Activated CD4-positive, alpha-beta T cell treated with anti-CD3 and anti-CD28 coated beads, Interleukin-2, amount 50 U/mL, for 48 hours (primary cell): ENCODE data around the gene STXBP2.

Experiments
- DNase-seq, 2 experiments: peaks; one replicate each; pipeline ENCODE4 v3.0.0-alpha.2; 2020

The STXBP2 gene

GRCh38 chr19:7657131-7657751, 20.3 kb downstream of the STXBP2 start:
- peak; percentile 36 to 44 for DNase-seq

- DNase-seq: peak; percentile 25 to 43
Measured at GRCh38 chr19:7658219-7658686, 21.3 kb downstream of the STXBP2 start.

DNA sequence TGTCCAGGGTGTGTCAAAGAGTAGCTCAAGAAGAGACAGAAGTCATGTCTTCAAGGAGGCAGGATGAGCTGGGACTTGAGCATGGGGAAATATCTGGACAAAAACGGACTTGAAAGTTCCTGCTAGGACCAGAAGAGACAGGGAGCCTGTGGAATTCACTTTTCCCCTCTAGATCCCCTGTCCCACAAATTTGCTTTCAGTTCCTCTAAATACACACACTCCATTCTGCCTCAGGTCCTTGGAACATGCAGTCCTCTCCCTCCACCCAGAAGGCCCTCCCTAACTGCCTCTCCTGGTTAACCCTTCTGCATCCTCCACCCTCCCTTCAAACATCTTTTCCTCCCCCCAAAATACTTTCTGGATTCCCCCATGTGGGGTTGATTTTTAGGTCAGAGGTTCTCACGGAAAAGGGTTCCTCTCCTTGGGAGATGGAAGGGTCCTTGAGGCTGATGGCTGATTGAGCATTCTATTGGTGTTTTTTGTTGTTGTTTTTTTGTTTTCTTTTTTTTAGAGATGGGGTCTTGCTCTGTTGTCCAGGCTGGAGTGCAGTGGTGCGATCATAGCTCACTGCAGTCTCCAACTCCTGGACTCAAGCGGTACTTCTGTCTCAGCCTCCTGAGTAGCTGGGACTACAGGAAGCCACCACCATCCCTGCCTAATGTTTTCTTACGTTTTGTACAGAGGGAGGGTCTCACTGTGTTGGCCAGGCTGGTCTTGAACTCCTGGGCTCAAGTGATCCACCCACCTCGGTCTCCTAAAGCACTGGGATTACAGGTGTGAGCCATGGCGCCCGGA, 25.0 kb downstream of the STXBP2 start:
- DNase-seq: no peak

DNA sequence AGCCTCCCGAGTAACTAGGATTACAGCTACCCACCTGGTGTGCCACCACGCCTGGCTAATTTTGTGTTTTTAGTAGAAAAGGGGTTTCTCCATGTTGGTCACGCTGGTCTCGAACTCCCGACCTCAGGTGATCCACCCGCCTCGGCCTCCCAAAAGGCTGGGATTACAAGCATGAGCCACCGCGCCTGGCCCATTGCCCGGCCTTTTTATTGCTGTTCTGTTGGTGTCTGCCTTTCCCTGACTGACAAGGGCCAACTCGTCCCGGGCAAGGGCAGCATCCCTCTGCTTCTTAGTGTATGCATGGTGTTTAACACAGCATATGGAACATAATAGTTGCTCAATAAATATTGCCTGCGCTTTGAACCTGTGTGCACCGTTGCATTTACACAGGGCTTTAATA, 25.7 kb downstream of the STXBP2 start:
- DNase-seq: no peak

DNA sequence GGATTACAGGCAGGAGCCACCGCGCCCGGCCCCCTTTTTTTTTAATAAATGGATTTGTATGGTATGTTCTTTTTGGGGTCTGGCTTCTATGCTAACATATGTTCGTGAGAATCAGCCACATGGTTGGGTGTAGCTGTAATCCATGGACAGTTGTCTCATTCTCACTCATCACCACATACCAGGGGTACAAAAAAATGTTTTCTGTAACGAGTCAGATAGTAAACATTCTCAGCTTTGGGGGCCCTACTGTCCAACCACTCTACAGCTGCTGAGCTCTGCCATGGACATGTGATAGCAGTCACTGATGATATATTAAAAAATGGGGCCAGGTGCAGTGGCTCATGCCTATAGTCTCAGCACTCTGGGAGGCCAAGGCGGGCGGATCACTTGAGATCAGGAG, 26.8 kb downstream of the STXBP2 start:
- DNase-seq: no peak

DNA sequence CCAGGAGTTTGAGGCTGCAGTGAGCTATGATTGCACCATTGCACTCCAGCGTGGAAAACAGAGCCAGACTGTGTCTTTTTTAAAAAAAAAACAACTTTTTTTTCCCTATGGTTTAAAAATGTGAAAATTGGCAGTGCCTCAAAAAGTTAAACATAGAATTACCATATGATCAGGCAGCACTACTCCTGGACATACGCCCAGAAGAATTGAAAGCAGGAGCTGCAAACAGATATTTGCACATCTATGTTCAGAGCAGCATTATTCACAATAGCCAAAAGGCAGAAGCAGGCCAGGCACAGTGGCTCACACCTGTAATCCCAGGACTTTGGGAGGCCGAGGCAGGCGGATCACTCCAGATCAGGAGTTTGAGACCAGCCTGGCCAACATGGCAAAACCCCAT, 28.2 kb downstream of the STXBP2 start:
- DNase-seq: no peak

DNA sequence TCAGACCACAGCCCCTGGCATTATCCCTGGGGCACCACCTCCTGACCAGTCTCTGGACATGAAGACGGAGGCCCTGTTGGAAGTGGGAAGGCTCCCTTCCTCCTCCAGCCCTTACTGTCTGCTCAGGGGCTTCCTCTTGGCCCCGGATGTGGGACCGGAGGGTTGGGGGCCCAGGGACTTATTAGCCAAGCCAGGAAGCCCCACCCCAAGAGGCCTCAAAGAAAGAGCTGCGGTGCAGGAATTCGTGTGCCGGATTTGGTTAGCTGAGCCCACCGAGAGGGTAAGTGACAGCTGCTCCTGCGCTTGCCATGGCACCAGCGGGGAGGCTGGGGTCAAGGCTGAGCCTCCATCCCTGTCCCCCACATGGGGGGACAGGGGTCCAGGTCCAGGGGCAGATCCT, 31.9 kb downstream of the STXBP2 start, which contains the start of gene RETN:
TSS of gene RETN (plus strand) at position 208 of the 400 bp plus-strand sequence. CDS start 278 bp downstream, outside the sequence.
- DNase-seq: no peak

GRCh38 chr19:7669641-7670040, 32.7 kb downstream of the STXBP2 start:
- DNase-seq: no peak

- no peak for DNase-seq
Measured at GRCh38 chr19:7670150-7670783, 33.4 kb downstream of the STXBP2 start.

GRCh38 chr19:7670790-7671189, 33.9 kb downstream of the STXBP2 start:
- no peak for DNase-seq

DNA sequence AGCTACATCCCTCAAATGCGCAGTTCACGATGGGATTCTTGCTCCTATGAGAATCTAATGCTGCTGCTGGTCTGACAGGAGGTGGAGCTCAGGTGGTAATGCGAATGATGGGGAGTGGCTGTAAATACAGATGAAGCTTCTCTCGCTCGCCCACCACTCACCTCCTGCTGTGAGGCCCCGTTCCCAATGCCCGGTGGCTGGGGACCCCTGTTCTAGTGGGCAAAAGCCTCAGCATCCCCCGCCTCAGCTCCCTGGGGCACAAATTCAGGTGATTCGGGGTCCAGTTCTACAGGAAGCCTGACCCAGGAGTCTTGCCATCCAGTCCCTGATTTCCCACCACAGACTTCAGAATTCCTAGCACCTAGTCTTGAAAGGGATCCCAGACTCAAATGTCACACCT, 35.6 kb downstream of the STXBP2 start:
- DNase-seq: no peak

DNA sequence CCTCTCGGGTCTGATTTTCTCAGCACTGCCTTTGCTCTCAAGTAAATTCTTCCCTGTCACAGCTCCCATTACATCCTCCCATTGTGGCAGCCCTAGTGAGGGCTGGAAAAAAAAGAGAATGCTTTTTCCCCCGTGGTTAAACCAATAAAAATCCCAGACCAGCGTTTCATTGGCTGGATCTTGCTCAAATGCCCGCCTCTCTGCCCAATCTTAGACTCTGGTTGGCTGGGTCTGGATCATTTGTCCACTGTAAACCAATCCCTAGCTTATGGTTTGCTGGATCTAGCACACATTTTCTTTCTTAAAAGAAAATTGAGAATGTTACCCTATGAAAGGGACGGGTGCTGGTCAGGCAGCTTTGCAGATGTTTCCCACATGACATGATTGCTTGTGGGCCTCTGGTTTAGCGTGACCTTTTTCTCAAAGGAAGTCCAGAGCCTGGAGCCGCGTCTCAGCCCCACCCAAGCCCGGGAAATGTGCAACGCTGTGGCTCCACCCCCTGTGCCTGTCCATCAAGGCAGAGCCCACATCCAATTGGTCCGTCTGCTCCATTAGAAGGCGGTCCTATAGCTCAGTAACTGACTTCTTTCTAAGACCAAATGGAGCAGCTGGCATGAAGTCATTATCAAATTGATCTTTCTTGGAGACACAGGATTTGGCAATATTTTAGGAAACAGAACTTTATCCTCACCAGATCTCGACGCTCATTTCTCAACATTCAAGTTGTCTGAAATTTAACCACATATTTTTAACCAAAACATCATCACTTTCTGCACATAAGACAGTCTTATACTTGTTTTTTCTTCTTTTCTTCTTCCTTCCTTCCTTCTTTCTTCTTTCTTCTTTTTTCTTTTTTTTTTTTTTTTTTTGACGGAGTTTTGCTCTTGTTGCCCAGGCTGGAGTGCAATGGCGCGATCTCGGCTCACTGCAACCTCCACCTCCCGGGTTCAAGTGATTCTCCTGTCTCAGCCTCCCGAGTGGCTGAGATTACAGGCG, 37.4 kb downstream of the STXBP2 start:
- DNase-seq: peak; percentile 46 to 53

GRCh38 chr19:7676376-7676775, 39.5 kb downstream of the STXBP2 start:
- DNase-seq: no peak

GRCh38 chr19:7676854-7677253, 39.9 kb downstream of the STXBP2 start, which contains the start of gene MCEMP1:
Gene MCEMP1, plus strand, starts transcription at chr19:7677090. Its CDS starts 31 bp downstream, at chr19:7677121.
- DNase-seq: no peak

DNA sequence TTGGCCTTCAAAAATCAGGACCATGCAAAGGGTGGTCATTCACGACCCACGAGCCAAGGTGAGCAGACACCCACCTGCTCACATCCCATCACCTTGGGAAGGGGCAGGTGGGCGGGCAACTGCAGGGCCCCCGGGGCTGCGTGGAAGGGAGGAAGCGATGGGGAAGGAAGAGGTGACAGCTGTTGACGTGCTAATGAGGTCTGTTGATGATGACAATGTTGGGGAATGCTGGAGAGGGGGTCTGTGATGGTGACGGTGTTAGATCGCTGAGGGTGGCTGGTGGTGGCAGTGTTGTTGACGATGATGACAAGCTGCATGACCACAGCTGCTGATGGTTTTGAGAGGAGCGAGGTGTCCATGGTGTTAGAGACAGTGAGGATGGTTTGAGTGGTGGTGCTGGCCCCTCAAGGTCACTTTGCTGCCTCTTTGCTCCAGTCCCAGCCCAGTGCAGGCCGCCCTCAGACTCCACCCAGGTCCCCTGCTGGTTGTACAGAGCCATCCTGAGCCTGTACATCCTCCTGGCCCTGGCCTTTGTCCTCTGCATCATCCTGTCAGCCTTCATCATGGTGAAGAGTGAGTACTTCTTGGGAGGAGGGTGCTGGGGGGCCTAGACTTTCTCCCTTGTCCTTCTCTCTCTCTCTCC, 40.9 kb downstream of the STXBP2 start:
- DNase-seq: no peak

DNA sequence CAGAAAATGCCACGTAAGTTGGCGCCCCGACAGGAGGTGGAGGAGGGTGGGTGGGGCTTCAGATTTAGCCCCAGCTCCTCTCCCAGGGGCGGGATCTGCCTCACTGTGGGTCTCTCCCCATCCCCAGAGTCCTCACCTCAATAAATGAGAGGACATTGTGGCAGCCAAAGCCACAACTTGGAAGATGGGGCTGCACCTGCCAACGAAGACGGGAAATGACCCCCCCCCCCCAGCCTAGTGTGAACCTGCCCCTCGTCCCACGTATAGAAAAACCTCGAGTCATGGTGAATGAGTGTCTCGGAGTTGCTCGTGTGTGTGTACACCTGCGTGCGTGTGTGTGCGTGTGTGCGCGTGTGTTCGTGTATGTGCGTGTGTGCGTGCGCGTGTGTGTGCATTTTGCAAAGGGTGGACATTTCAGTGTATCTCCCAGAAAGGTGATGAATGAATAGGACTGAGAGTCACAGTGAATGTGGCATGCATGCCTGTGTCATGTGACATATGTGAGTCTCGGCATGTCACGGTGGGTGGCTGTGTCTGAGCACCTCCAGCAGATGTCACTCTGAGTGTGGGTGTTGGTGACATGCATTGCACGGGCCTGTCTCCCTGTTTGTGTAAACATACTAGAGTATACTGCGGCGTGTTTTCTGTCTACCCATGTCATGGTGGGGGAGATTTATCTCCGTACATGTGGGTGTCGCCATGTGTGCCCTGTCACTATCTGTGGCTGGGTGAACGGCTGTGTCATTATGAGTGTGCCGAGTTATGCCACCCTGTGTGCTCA, 42.3 kb downstream of the STXBP2 start:
- DNase-seq: peak; percentile 58 to 72

DNA sequence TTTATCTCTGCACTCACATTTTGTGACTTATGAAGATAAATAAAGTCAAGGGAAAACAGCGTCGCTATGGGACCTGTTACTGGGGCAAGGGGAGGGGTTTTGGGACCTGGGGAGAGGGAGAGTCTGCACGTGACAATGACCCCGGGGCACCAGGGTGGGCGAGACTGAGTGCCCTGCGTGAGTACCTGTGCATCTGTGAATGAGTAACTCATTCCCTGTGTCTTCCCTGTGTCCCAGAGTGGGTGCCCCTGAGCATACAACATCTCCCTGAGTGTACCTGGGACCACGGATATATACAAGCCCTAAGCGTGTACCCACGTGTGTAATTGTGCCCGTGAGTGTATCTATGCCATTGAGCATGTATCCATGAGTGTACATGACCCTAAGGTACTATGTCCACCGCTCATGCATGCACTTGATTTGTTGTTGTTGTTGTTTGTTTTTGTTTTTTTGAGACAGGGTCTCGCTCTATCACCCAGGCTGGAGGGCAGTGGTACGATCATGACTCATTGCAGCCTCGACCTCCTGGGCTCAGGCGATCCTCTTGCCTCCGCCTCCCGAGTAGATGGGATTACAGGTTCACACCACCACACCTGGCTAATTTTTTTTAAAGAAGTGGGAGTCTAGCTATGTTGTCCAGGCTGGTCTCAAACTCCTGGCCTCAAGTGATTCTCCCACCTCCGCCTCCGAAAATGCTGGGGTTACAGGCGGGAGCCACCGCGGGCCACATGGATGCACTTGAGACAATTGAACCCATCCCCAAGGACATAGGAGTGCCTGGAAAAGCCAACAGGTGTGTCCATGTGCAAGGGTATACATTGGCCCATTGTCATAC, 43.1 kb downstream of the STXBP2 start:
- no peak for DNase-seq

- DNase-seq: peak; percentile 82 to 84
Measured at GRCh38 chr19:7680606-7681339, 43.9 kb downstream of the STXBP2 start, which contains the start of gene TRAPPC5. Gene TRAPPC5, plus strand, starts transcription at chr19:7680833. Its CDS starts 1,421 bp downstream, at chr19:7682254.
